ENCODE measurements around the gene RNF220.

- TF ChIP-seq MYC (IDR thresholded peaks at IDR 0.05; ENCODE audit: low read depth, low read length) (no peak), EZH2 (IDR thresholded peaks at IDR 0.05; ENCODE audit: borderline replicate concordance, low read depth, low read length, severe bottlenecking) (no peak), CTCF (IDR thresholded peaks at IDR 0.05; ENCODE audit: extremely low read depth in 1 of 2, insufficient read depth in 1 of 2, low read depth in 1 of 2, low read length in 2 of 2) (no peak), POLR2AphosphoS5 (IDR thresholded peaks at IDR 0.05; ENCODE audit: insufficient read depth, low read depth, low read length) (no peak), POLR2A (IDR thresholded peaks at IDR 0.05; ENCODE audit: low read depth, low read length) (no peak)
These were observed 295.5 kb downstream of the RNF220 start for GRCh38 chr1:44700573-44700972.
